GM12872 (cell line): ENCODE results near the gene EYS.

Source experiments
- TF ChIP-seq, protein P1 (sequence below): IDR thresholded peaks from 3 replicates; pipeline ENCODE4 v1.5.1; 2011; ENCODE audit warnings: low read depth, mild to moderate bottlenecking, low read length, moderate library complexity; ENCODE audit not compliant: insufficient read depth

EYS gene

DNA sequence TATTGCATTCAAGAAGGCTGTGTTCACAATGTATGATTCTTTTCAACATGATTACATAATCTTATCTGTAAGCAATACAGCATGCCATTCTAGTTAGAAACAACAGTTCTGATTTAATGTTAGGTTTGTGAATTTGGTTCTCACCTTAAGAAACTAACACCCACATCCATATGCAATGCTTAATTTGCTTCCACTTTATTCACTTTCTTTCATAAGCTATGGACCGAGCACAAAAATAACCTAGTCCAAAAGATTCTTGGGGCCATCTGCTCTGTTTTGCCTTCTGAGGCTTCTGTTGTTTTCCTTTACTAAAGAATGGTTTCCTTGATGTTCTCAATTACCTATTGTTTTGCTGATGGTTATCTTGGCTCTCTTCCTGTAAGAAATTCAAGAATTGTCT, 258.2 kb downstream of the EYS start:
- TF ChIP-seq, protein P1, sequence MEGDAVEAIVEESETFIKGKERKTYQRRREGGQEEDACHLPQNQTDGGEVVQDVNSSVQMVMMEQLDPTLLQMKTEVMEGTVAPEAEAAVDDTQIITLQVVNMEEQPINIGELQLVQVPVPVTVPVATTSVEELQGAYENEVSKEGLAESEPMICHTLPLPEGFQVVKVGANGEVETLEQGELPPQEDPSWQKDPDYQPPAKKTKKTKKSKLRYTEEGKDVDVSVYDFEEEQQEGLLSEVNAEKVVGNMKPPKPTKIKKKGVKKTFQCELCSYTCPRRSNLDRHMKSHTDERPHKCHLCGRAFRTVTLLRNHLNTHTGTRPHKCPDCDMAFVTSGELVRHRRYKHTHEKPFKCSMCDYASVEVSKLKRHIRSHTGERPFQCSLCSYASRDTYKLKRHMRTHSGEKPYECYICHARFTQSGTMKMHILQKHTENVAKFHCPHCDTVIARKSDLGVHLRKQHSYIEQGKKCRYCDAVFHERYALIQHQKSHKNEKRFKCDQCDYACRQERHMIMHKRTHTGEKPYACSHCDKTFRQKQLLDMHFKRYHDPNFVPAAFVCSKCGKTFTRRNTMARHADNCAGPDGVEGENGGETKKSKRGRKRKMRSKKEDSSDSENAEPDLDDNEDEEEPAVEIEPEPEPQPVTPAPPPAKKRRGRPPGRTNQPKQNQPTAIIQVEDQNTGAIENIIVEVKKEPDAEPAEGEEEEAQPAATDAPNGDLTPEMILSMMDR: no peak

DNA sequence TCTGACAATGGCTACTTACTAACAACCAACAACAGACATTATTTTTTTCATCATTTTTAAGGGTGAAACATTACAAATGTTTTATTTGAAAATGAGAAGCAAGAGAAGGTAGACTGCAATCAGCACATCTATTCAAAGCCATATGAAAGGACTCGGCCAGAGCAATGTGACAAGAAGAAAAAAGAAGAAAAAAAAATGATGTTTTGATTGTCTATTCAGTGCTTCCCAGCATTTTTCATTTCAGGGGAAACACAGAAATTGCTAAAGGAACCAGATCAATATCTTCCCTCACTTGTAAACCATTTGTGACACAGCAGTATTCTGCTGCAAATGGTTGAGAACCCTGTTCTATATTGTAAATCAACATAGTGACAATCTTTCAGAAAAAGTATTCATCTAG, 270.7 kb downstream of the EYS start:
- TF ChIP-seq, protein P1: no peak

DNA sequence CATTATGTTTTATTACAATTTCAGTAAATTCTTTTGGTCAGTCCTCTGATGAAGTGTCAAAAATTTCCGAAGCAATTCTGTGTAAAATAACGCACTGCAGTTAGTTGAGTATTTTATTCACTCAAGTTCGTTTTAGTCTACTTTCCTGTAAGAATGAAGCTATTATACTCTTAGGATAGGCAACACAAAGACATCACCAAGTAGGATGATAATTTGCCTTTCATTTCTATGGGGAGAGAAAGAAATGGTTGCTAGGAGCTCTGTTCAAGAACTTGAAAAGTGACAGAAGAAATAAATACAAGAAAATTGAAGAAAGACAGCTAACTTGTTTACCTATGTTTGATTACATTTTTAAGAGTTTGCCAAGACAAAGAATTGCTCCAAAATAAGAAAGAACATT, 290.4 kb downstream of the EYS start:
- TF ChIP-seq, protein P1: no peak

DNA sequence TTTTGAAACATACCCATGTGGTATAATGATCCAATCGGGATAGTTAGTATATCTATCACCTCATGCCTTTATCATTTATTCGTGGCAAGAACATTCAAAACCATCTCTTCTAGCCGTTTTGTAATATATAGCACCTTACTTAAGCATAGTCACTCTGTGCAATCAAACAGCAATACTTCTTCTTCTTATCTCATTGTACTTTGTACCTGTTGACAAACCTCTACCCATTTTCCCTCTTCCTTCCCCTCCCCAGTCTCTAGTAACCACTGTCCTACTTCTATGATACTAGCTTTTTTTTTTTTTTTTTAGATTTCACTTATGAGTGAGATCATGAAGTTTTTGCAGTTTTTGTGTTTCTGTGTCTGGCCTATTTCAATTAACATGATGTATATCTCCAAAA, 296.7 kb downstream of the EYS start:
- TF ChIP-seq, protein P1: no peak

DNA sequence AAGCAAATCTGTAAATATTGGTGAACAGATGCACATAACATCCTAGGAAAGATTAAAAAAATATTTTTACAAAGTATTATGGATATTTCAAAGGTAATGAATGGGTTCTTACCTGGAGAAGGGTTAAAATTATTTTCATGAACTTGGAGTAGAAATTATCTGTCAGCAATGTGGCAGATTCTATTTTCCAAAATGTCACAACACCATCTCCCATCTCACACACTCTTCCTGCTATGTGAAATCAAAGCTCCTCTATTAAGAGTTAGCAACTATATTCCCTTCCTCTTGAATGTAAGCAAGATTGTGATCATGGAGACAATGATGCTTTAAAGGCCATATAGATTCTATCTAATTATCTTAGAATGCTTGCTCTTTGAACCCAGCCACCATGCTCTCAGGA, 304.5 kb downstream of the EYS start:
- TF ChIP-seq, protein P1: no peak

DNA sequence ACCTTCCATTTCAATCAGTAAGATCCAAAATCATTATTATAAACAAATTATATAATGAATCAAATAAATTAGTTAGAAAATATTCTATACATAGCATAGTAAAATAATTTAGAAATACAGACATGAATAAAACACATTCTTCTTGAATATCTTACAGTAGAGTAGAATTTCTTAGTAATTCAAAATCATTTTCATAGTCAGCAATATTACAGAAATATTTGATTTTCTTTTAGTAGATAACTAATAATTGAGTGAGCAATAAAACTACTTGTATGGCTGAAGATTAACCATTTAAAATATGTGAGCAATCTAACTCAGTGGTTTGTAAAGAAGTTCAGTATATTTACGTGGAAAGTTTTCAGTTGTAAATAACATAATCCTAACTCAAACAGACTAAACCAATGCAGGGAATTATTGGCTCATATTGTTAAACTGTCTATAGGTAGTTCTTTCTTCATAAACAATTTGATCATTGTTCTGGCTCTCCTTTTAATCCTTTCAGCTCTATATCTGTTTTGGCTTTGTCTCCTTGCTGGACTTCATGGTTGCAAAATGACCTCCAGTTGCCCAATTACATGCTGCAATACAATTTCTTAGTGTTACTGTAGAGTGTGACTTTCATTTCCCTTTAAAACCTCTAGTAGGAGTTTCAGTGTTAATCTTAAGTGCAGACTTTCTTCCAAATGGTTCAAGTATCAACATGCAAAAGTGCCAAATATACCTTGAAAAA, 307.5 kb downstream of the EYS start:
- TF ChIP-seq, protein P1: no peak

DNA sequence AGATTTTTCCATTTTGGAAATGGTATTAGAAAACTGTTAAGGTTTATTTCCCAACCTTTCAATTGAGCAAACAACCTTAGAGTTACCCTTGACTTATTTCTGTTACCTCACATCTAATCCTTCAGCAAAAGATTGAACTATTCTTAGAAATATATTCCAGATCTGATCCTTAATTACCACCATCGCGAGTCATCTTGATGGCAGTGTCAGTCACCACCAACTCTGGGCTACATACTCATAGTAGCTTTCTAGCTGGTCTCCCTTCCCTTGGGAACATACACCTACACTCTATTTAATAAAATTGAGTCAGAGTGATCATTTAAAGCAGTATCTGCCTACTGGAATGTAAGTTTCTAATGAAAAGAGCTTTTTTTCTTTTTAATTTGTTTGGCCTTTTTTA, 308.2 kb downstream of the EYS start:
- TF ChIP-seq, protein P1: no peak

DNA sequence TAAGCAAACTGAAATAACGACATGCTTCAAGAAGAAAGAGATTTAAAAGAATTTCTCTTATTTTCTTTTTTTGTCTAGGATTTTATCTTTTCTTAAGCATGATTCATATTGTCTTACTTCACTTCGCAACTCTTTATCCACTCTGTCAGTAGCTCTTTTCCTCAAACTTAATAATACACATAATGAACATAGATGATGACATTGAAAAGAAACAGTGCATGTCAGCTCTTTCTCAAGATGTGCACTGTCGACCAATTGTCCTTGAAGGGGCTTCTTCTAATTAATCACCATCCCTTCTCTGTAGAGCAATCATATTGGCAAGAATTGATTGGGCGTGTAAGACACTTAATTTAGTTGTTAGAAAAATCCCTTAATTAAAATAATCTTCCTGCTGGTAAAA, 356.5 kb downstream of the EYS start:
- TF ChIP-seq, protein P1: no peak
